Common myeloid progenitor, CD34-positive (primary cell): ENCODE data around the gene ZNF281.
"Not testable (repeated sequence)": the region's sequence is repeated elsewhere in the genome, so short reads cannot be mapped to it uniquely, and the experiment has no call there.

ENCODE experiments used
- CTCF ChIA-PET: fragments of 350-600 bp; sonication (Branson Sonifier 250); formaldehyde crosslinking; loops from one replicate; lab custom pipeline; 2021; ENCODE audit warnings: antibody characterized with exemption; lab: Charles Lee
- POLR2A ChIA-PET: fragments of 350-600 bp; sonication (Branson Sonifier 250); formaldehyde crosslinking; loops from one replicate; lab custom pipeline; 2021; ENCODE audit warnings: antibody characterized with exemption; lab: Charles Lee
- DNase-seq, 3 donors: peaks; one replicate each; pipeline versions ENCODE4 v3.0.0 to v3.0.0-alpha.2; 2013
- H3K27ac ChIP-seq, 2 experiments: 1 replicate in 1 of 2; 2 replicates in 1 of 2; pipeline ENCODE4 v1.7.0; 2013; ENCODE audit warnings: inconsistent platforms in 2 of 2, low read length in 2 of 2, mild to moderate bottlenecking in 2 of 2, low read depth in 1 of 2, moderate library complexity in 1 of 2; ENCODE audit not compliant: severe bottlenecking in 2 of 2, insufficient read depth in 1 of 2, poor library complexity in 1 of 2
- H3K27me3 ChIP-seq, 5 experiments: replicated peaks in 2 of 5; 1 replicate in 3 of 5; 2 replicates in 2 of 5; pipeline versions ENCODE4 v1.6.1 to v1.7.0; 2013; ENCODE audit warnings: low read length in 4 of 5, mild to moderate bottlenecking in 2 of 5, moderate library complexity in 2 of 5, inconsistent platforms in 1 of 5; ENCODE audit not compliant: insufficient read depth in 5 of 5, control insufficient read depth in 4 of 5
- H3K36me3 ChIP-seq, 4 experiments: 1 replicate in 2 of 4; 2 replicates in 2 of 4; pipeline versions ENCODE4 v1.6.1 to v1.7.0; 2013; ENCODE audit warnings: low read length in 3 of 4, control low read depth in 1 of 4, mild to moderate bottlenecking in 1 of 4; ENCODE audit not compliant: control insufficient read depth in 4 of 4, insufficient read depth in 4 of 4
- H3K4me1 ChIP-seq, 4 experiments: 1 replicate in 3 of 4; 2 replicates in 1 of 4; pipeline versions ENCODE4 v1.6.1 to v1.7.1; 2013; ENCODE audit warnings: low read length in 3 of 4, mild to moderate bottlenecking in 3 of 4, control low read depth in 1 of 4, inconsistent platforms in 1 of 4, moderate library complexity in 1 of 4; ENCODE audit not compliant: control insufficient read depth in 4 of 4, insufficient read depth in 4 of 4; ENCODE audit errors: control extremely low read depth in 1 of 4
- H3K4me3 ChIP-seq, 7 experiments: 1 replicate in 4 of 7; 2 replicates in 3 of 7; pipeline versions ENCODE4 v1.5.1 to v1.7.0; 2013; ENCODE audit warnings: mild to moderate bottlenecking in 7 of 7, low read length in 6 of 7, moderate library complexity in 6 of 7, inconsistent platforms in 2 of 7, low read depth in 2 of 7, control low read depth in 1 of 7; ENCODE audit not compliant: insufficient read depth in 4 of 7, control insufficient read depth in 1 of 7; ENCODE audit errors: extremely low read depth in 1 of 7
- H3K9me3 ChIP-seq, 5 experiments: 1 replicate in 4 of 5; 2 replicates in 1 of 5; pipeline versions ENCODE4 v1.6.1 to v1.7.1; 2013; ENCODE audit warnings: low read length in 4 of 5, mild to moderate bottlenecking in 2 of 5, inconsistent platforms in 1 of 5, low read depth in 1 of 5, moderate library complexity in 1 of 5; ENCODE audit not compliant: control insufficient read depth in 4 of 5, insufficient read depth in 2 of 5; ENCODE audit errors: control extremely low read depth in 1 of 5
- WGBS: methylation state at CpG from one replicate; pipeline ENCODE4 v1.1.5; 2013; ENCODE audit not compliant: insufficient coverage; 5-methylcytosine and 5-hydroxymethylcytosine counted together

Gene ZNF281

DNA sequence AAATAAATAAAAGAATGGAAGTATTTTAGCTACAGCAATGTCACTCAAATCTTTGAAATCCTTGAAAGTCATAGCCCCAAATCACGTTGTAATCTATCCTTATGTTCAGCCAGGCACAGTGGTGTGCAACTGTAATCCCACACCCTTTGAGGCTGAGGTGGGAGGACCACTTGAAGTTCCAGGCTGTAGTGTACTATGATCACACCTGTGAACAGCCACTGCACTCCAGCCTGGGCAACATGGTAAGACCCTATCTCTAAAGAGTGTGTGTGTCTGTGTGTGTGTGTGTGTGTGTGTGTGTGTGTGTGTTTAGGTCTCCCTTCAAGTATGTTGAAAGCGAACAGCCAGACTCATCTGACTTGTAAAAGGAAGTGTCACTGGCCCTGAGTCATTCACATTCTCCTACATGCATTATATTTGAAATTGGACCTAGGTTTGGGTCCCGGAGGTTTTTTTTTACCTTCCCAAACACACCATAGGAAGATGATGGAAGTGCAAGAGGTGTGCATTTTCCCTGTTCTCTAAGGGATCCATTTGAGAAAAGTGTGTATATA is 50.1 kb downstream of the ZNF281 start:
- H3K4me1 ChIP-seq, result peaks cover 13 to 32% (median 19%) of the 10 kb centered on the region in 4 experiments
- ChIA-PET POLR2A (no interaction called here), CTCF (no interaction called here)
- 89% methylated on average over 1 of the region's 3 CpGs for WGBS
- H3K27ac ChIP-seq, result no peak overlapping the region
- H3K36me3 ChIP-seq, result no peaks in the 10 kb centered on the region
- no peaks in the 10 kb centered on the region for H3K27me3 ChIP-seq
- H3K9me3 ChIP-seq, result no peaks in the 10 kb centered on the region
- peak in 1 of 3 donors; percentile 19 for DNase-seq
- H3K4me3 ChIP-seq, result no peak overlapping the region

DNA sequence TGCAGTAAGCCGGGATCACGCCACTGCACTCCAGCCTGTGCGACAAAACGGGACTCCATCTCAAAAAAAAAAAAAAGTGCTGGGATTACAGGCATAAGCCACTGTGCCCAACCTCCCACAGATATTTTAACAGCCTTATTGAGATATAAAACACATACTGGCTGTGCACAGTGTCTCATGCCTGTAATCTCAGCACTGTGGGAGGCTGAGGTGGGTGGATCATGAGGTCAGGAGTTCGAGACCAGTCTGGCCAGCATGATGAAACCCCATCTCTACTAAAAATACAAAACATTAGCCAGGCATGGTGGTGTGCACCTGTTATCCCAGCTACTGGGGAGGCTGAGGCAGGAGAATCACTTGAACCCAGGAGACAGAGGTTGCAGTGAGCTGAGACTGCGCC is 51.9 kb downstream of the ZNF281 start:
- H3K4me1 ChIP-seq, result peaks cover 0 to 32% (median 8%) of the 10 kb centered on the region in 4 experiments
- DNase-seq, H3K27ac ChIP-seq, H3K36me3 ChIP-seq, CTCF ChIA-PET, H3K9me3 ChIP-seq, POLR2A ChIA-PET, H3K27me3 ChIP-seq, H3K4me3 ChIP-seq: not testable (repeated sequence)
- 72% methylated on average over 4 of the region's 6 CpGs for WGBS

DNA sequence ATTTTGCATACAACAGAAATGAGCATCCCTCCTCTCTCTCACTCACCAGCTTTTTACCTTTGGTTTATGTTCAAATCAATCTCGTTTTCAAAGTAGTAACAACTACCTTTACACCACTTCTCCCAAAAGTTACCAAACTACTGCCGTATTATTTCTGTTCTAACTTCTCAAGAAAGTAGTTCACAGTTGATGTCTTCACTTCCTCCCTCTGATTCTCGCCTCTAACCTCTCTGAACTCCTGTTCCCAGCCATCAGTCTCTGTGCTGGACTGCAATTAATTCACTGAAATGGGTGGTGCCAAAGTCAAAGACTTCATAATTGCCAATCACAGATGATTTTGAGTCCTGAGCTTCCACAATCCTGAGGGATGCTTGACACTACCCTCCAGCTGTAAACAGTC is 54.0 kb downstream of the ZNF281 start:
- ChIA-PET CTCF (no interaction called here), POLR2A (no interaction called here)
- H3K27me3 ChIP-seq, result no peaks in the 10 kb centered on the region

More for the DNA sequence above, 54.0 kb downstream of the ZNF281 start:
- Histone ChIP-seq H3K27ac (no peak overlapping the region), H3K4me3 (no peak overlapping the region), H3K9me3 (no peaks in the 10 kb centered on the region), H3K36me3 (no peaks in the 10 kb centered on the region), H3K4me1 (peaks cover 3 to 37% (median 16%) of the 10 kb centered on the region in 4 experiments)
- no peak for DNase-seq
- WGBS, result 90% methylated on average over 3 of the region's 3 CpGs
